Thyroid gland (tissue), 4 donors: Measurements from ENCODE around the gene SETX.

Experiments used
- POLR2A ChIP-seq, 2 donors: fragments of 450-650 bp; IDR thresholded peaks; one replicate each; pipeline ENCODE4 v1.6.1; 2017; ENCODE audit warnings: antibody characterized with exemption in 2 of 2, mild to moderate bottlenecking in 2 of 2, moderate library complexity in 1 of 2
- TF ChIP-seq, protein P1 (sequence below), 6 experiments: fragments of 200-600 bp in 3 of 6; fragments of 450-650 bp in 3 of 6; sonication (generic) in 3 of 6; IDR thresholded peaks; one replicate each; pipeline ENCODE4 v1.5.1; 2016 to 2019; ENCODE audit warnings: antibody characterized with exemption in 6 of 6, mild to moderate bottlenecking in 2 of 6, inconsistent platforms in 1 of 6, moderate library complexity in 1 of 6

DNA sequence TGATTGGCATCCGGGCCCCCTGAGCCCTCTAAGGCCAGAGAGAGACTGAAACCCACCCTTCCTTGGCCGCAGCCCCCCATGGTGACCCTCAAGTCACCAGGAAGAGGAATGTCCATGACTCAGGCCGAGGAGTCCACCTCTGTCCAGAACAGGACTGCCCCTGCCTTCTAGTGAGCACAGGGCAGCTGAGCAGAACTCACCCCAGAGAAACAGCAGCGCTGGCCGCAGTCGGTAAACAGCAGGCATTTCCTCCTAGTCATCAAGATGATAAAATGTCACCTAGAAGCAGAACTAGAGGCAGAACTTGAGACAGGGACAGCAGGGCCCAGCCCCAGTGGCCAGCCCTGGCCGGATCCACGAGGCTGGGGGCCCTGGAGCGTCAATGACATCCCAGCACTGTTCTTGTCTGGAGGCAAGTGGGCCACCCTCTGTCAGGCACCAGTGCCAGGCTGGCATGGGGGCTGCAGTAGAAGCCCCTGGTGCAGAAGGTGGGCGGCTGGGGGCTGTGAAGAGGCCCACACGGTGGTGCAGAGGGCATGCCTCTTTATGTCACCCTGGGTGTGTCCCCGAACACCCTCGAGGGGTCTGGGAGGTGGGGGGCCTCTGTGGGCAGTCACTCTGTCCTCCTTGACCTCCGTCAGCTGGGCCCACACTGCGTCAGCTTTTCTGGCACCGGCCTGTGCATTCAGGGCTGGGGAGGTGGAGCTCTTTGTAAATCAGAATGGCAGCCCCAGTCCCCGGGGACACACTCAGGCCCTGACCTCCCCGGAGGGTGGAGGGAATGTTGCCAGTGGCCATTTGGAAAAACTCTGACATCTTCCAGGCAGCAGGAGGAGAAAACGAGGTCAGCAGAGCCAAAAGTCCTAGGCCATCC, 110.0 kb downstream of the SETX start:
- TF ChIP-seq, protein P1, sequence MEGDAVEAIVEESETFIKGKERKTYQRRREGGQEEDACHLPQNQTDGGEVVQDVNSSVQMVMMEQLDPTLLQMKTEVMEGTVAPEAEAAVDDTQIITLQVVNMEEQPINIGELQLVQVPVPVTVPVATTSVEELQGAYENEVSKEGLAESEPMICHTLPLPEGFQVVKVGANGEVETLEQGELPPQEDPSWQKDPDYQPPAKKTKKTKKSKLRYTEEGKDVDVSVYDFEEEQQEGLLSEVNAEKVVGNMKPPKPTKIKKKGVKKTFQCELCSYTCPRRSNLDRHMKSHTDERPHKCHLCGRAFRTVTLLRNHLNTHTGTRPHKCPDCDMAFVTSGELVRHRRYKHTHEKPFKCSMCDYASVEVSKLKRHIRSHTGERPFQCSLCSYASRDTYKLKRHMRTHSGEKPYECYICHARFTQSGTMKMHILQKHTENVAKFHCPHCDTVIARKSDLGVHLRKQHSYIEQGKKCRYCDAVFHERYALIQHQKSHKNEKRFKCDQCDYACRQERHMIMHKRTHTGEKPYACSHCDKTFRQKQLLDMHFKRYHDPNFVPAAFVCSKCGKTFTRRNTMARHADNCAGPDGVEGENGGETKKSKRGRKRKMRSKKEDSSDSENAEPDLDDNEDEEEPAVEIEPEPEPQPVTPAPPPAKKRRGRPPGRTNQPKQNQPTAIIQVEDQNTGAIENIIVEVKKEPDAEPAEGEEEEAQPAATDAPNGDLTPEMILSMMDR (IDR thresholded peaks at IDR 0.05): no peak
- TF ChIP-seq POLR2A (IDR thresholded peaks at IDR 0.05): no peak
